Measurements from ENCODE around the gene AGBL5. TPM values are rescaled to one million over a fixed set of nuclear protein-coding genes. Genes with fewer than 3 reads are reported as not detected.

Gene AGBL5
- total and polyA plus RNA-seq, 2 of the 13 experiments (the other 11 are each of a cell fraction or from before 2014, with no cell fraction given) = 55.9 to 73.3 TPM

DNA sequence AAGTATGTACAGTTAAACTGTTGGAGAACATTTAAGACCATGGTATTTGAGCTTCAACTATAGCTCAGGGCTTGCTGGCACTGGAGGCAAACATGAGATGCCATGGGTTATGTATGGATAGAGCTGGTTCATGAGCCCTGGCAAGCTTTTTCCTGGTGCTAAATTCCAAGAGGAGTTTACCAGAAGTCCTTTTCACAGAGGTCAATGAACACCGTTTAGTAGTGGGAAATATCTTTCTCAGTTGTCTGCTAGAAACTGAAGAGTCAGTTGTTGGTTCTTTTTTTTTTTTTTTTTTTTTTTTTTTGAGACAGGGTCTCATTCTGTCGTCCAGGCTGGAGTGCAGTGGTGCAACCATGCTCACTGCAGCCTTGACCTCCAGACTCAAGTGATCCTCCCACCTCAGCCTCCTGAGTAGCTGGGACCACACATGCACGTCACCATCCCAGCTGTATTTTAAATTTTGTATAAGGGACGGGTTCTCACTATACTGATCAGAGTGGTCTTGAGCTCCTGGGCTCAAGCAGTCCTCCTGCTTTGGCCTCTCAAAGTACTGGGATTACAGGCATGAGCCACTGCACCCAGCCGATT is 36.4 kb downstream of the AGBL5 start (continued):
- TF ChIP-seq ZNF629 (CRISPR knock-in tag; conservative IDR thresholded peaks at IDR 0.05) = no peak
- no peak for TF ChIP-seq RNF2 (conservative IDR thresholded peaks at IDR 0.05; ENCODE audit: low read depth)
- TF ChIP-seq E2F5 (CRISPR knock-in tag; conservative IDR thresholded peaks at IDR 0.05) = no peak
- TF ChIP-seq ZMYM3 (CRISPR knock-in tag; IDR thresholded peaks at IDR 0.05) = peak; percentile 77
- TF ChIP-seq, protein P1, sequence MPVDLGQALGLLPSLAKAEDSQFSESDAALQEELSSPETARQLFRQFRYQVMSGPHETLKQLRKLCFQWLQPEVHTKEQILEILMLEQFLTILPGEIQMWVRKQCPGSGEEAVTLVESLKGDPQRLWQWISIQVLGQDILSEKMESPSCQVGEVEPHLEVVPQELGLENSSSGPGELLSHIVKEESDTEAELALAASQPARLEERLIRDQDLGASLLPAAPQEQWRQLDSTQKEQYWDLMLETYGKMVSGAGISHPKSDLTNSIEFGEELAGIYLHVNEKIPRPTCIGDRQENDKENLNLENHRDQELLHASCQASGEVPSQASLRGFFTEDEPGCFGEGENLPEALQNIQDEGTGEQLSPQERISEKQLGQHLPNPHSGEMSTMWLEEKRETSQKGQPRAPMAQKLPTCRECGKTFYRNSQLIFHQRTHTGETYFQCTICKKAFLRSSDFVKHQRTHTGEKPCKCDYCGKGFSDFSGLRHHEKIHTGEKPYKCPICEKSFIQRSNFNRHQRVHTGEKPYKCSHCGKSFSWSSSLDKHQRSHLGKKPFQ (CRISPR knock-in tag; IDR thresholded peaks at IDR 0.05; ENCODE audit: insufficient replicate concordance) = no peak
- TF ChIP-seq BATF2 (CRISPR knock-in tag; IDR thresholded peaks at IDR 0.05) = no peak
- TF ChIP-seq PCBP1 (IDR thresholded peaks at IDR 0.05; ENCODE audit: borderline replicate concordance, low read depth, low read length) = no peak
- no peak for TF ChIP-seq KLF11 (CRISPR knock-in tag; IDR thresholded peaks at IDR 0.05)
- TF ChIP-seq, protein P2, sequence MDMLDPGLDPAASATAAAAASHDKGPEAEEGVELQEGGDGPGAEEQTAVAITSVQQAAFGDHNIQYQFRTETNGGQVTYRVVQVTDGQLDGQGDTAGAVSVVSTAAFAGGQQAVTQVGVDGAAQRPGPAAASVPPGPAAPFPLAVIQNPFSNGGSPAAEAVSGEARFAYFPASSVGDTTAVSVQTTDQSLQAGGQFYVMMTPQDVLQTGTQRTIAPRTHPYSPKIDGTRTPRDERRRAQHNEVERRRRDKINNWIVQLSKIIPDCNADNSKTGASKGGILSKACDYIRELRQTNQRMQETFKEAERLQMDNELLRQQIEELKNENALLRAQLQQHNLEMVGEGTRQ (IDR thresholded peaks at IDR 0.05; ENCODE audit: low read depth, low read length) = no peak
- TF ChIP-seq, protein P2 (CRISPR knock-in tag; IDR thresholded peaks at IDR 0.05; ENCODE audit: borderline replicate concordance) = no peak
- TF ChIP-seq, protein P3, sequence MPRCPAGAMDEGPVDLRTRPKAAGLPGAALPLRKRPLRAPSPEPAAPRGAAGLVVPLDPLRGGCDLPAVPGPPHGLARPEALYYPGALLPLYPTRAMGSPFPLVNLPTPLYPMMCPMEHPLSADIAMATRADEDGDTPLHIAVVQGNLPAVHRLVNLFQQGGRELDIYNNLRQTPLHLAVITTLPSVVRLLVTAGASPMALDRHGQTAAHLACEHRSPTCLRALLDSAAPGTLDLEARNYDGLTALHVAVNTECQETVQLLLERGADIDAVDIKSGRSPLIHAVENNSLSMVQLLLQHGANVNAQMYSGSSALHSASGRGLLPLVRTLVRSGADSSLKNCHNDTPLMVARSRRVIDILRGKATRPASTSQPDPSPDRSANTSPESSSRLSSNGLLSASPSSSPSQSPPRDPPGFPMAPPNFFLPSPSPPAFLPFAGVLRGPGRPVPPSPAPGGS (CRISPR knock-in tag; IDR thresholded peaks at IDR 0.05) = no peak
- no peak for TF ChIP-seq CEBPZ (IDR thresholded peaks at IDR 0.05; ENCODE audit: low read length)
- no peak for TF ChIP-seq ZNF589 (CRISPR knock-in tag; conservative IDR thresholded peaks at IDR 0.05)
- no peak for TF ChIP-seq NFIB (CRISPR knock-in tag; IDR thresholded peaks at IDR 0.05; ENCODE audit: borderline replicate concordance)
- no peak for TF ChIP-seq ATF7-NPFF (CRISPR knock-in tag; IDR thresholded peaks at IDR 0.05; ENCODE audit: low read depth)
- 0 out of 2 replicates have a peak, but pooled peaks have one; percentile 23 for TF ChIP-seq HDAC1 (CRISPR knock-in tag; IDR thresholded peaks at IDR 0.05)
- no peak for TF ChIP-seq ZNF530 (CRISPR knock-in tag; IDR thresholded peaks at IDR 0.05; ENCODE audit: low read depth)
- TF ChIP-seq, protein P4, sequence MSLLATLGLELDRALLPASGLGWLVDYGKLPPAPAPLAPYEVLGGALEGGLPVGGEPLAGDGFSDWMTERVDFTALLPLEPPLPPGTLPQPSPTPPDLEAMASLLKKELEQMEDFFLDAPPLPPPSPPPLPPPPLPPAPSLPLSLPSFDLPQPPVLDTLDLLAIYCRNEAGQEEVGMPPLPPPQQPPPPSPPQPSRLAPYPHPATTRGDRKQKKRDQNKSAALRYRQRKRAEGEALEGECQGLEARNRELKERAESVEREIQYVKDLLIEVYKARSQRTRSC (CRISPR knock-in tag; IDR thresholded peaks at IDR 0.05; ENCODE audit: low read depth) = no peak
- no peak for TF ChIP-seq KLF16 (CRISPR knock-in tag; IDR thresholded peaks at IDR 0.05)

Measured in HepG2 (cell line).